ENCODE data around the gene YAP1.

DNA sequence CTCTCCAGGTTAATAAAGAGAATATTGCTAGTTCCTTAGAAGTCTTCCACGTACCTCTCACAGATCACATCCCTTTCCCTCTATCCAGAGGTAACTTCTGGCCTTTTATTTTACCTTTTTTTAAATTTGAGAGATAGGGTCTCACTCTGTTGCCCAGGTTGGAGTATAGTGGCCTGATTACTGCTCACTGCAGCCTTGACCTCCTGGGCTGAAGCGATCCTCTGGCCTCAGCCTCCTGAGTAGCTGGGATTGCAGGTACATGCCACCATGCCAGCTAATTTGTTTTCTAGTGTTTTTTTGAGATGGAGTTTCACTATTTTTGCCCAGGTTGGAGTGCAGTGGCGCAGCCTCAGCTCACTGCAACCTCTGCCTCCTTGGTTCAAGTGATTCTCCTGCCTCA, 24.4 kb downstream of the YAP1 start:
- TF ChIP-seq EZH2phosphoT487 (IDR thresholded peaks at IDR 0.05; ENCODE audit: insufficient read depth, low read depth) (no peak), EZH2 (IDR thresholded peaks at IDR 0.05; ENCODE audit: insufficient read depth, poor library complexity, severe bottlenecking) (no peak)
